Measurements from ENCODE around the gene CCL15.
A peak's percentile ranks its signal among the peaks of the same experiment; 100 is the strongest.

The CCL15 gene

GRCh38 chr17:36008998-36009665 is 7.8 kb upstream of the CCL15 start:
- H3K9me3 ChIP-seq (ENCODE audit: low read length) = no peaks in the 10 kb centered on the region
- no peaks in the 10 kb centered on the region for H3K4me1 ChIP-seq (ENCODE audit: insufficient read depth, low read length, severe bottlenecking)
- no peak overlapping the region for H3K27ac ChIP-seq (ENCODE audit: low read depth, low read length, poor library complexity, severe bottlenecking)
- no peaks in the 10 kb centered on the region for H3K36me3 ChIP-seq (ENCODE audit: insufficient read depth, low read length)
- no peaks in the 10 kb centered on the region for H4K20me1 ChIP-seq (ENCODE audit: insufficient read depth, low read length)
- no peak overlapping the region for H3K9ac ChIP-seq (ENCODE audit: low read length)
- H3K4me3 ChIP-seq (ENCODE audit: low read depth, low read length, poor library complexity, severe bottlenecking) = no peak overlapping the region
- peaks cover 5% of the 10 kb centered on the region; the same call in 1 of the 2 replicates for H3K27me3 ChIP-seq (ENCODE audit: insufficient read depth, low read length)
- no peak for TF ChIP-seq EZH2 (IDR thresholded peaks at IDR 0.05; ENCODE audit: borderline replicate concordance, low read length)
- TF ChIP-seq CTCF (IDR thresholded peaks at IDR 0.05; ENCODE audit: low read length) = peak; percentile 65
- no peaks in the 10 kb centered on the region for H3F3A ChIP-seq (ENCODE audit: insufficient read depth, low read length)
- H2AFZ ChIP-seq (ENCODE audit: low read length) = no peak overlapping the region
- H3K9me2 ChIP-seq (ENCODE audit: low read depth, low read length) = no peaks in the 10 kb centered on the region
- no peaks in the 10 kb centered on the region for H3K79me2 ChIP-seq (ENCODE audit: insufficient read depth, low read length)
- no peak overlapping the region for H3K4me2 ChIP-seq (ENCODE audit: low read length)

- H3K4me2 ChIP-seq (ENCODE audit: low read length) = no peak overlapping the region
- H4K20me1 ChIP-seq (ENCODE audit: insufficient read depth, low read length) = no peaks in the 10 kb centered on the region
- no peaks in the 10 kb centered on the region for H3K36me3 ChIP-seq (ENCODE audit: insufficient read depth, low read length)
- H3K9me3 ChIP-seq (ENCODE audit: low read length) = no peaks in the 10 kb centered on the region
- H3K4me3 ChIP-seq (ENCODE audit: low read depth, low read length, poor library complexity, severe bottlenecking) = no peak overlapping the region
- TF ChIP-seq EZH2 (IDR thresholded peaks at IDR 0.05; ENCODE audit: borderline replicate concordance, low read length) = no peak
- no peak for TF ChIP-seq CTCF (IDR thresholded peaks at IDR 0.05; ENCODE audit: low read length)
- H3K9me2 ChIP-seq (ENCODE audit: low read depth, low read length) = no peaks in the 10 kb centered on the region
- no peaks in the 10 kb centered on the region for H3K79me2 ChIP-seq (ENCODE audit: insufficient read depth, low read length)
- no peak overlapping the region for H3K27ac ChIP-seq (ENCODE audit: low read depth, low read length, poor library complexity, severe bottlenecking)
- no peaks in the 10 kb centered on the region for H3F3A ChIP-seq (ENCODE audit: insufficient read depth, low read length)
- H2AFZ ChIP-seq (ENCODE audit: low read length) = no peak overlapping the region
- 0 out of 2 replicates have a peak, but pooled peaks cover 5% of the 10 kb centered on the region for H3K27me3 ChIP-seq (ENCODE audit: insufficient read depth, low read length)
- no peak overlapping the region for H3K9ac ChIP-seq (ENCODE audit: low read length)
- no peaks in the 10 kb centered on the region for H3K4me1 ChIP-seq (ENCODE audit: insufficient read depth, low read length, severe bottlenecking)
These were observed 3.3 kb upstream of the CCL15 start for GRCh38 chr17:36004594-36005108.

- Histone ChIP-seq H3K27ac (ENCODE audit: low read depth, low read length, poor library complexity, severe bottlenecking) (no peak overlapping the region), H3K36me3 (ENCODE audit: insufficient read depth, low read length) (no peaks in the 10 kb centered on the region), H3K9me2 (ENCODE audit: low read depth, low read length) (no peaks in the 10 kb centered on the region), H4K20me1 (ENCODE audit: insufficient read depth, low read length) (no peaks in the 10 kb centered on the region), H2AFZ (ENCODE audit: low read length) (no peak overlapping the region), H3K27me3 (ENCODE audit: insufficient read depth, low read length) (no peaks in the 10 kb centered on the region), H3K9ac (ENCODE audit: low read length) (no peak overlapping the region), H3F3A (ENCODE audit: insufficient read depth, low read length) (no peaks in the 10 kb centered on the region), H3K4me3 (ENCODE audit: low read depth, low read length, poor library complexity, severe bottlenecking) (no peak overlapping the region), H3K9me3 (ENCODE audit: low read length) (no peaks in the 10 kb centered on the region), H3K79me2 (ENCODE audit: insufficient read depth, low read length) (no peaks in the 10 kb centered on the region), H3K4me2 (ENCODE audit: low read length) (no peak overlapping the region), H3K4me1 (ENCODE audit: insufficient read depth, low read length, severe bottlenecking) (no peaks in the 10 kb centered on the region)
- TF ChIP-seq EZH2 (IDR thresholded peaks at IDR 0.05; ENCODE audit: borderline replicate concordance, low read length) = no peak
- TF ChIP-seq CTCF (IDR thresholded peaks at IDR 0.05; ENCODE audit: low read length) = no peak
These were observed 1.3 kb upstream of the CCL15 start for GRCh38 chr17:36002631-36003030.
